ENCODE measurements around the gene ZNF236. TPM values are rescaled to one million over a fixed set of nuclear protein-coding genes. Genes with fewer than 3 reads are reported as not detected.

ZNF236 gene
- total and polyA plus RNA-seq, 2 of the 8 experiments (the other 6 are each of a cell fraction or from before 2014, with no cell fraction given), result 6.7 to 14.5 TPM

DNA sequence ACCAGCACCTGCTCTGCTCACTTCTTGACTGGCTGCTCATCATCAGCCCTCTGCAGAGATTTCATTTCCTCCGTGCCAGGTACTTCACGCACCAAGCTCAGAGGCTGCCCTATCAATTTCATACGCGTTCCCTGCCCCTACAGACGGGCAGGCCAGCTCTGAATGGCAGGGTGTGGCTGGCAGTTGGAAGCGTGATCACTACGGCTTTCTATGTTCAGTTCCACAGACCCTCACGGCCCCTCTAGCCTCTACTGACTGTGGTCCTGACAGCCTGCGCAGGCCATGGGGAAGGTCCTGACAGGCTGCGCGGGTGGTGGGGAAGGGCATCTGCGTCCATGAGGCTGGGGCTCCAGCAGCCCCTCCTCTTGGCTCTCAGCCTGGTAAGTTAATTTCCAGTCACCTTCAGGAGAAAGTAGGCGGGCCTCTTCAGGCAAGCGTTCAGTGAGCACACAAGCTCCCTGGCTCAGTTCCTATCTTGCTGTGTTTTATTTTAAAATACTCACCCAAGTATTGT lies 154.8 kb downstream of the ZNF236 start (continued):
- TF ChIP-seq, protein P1, sequence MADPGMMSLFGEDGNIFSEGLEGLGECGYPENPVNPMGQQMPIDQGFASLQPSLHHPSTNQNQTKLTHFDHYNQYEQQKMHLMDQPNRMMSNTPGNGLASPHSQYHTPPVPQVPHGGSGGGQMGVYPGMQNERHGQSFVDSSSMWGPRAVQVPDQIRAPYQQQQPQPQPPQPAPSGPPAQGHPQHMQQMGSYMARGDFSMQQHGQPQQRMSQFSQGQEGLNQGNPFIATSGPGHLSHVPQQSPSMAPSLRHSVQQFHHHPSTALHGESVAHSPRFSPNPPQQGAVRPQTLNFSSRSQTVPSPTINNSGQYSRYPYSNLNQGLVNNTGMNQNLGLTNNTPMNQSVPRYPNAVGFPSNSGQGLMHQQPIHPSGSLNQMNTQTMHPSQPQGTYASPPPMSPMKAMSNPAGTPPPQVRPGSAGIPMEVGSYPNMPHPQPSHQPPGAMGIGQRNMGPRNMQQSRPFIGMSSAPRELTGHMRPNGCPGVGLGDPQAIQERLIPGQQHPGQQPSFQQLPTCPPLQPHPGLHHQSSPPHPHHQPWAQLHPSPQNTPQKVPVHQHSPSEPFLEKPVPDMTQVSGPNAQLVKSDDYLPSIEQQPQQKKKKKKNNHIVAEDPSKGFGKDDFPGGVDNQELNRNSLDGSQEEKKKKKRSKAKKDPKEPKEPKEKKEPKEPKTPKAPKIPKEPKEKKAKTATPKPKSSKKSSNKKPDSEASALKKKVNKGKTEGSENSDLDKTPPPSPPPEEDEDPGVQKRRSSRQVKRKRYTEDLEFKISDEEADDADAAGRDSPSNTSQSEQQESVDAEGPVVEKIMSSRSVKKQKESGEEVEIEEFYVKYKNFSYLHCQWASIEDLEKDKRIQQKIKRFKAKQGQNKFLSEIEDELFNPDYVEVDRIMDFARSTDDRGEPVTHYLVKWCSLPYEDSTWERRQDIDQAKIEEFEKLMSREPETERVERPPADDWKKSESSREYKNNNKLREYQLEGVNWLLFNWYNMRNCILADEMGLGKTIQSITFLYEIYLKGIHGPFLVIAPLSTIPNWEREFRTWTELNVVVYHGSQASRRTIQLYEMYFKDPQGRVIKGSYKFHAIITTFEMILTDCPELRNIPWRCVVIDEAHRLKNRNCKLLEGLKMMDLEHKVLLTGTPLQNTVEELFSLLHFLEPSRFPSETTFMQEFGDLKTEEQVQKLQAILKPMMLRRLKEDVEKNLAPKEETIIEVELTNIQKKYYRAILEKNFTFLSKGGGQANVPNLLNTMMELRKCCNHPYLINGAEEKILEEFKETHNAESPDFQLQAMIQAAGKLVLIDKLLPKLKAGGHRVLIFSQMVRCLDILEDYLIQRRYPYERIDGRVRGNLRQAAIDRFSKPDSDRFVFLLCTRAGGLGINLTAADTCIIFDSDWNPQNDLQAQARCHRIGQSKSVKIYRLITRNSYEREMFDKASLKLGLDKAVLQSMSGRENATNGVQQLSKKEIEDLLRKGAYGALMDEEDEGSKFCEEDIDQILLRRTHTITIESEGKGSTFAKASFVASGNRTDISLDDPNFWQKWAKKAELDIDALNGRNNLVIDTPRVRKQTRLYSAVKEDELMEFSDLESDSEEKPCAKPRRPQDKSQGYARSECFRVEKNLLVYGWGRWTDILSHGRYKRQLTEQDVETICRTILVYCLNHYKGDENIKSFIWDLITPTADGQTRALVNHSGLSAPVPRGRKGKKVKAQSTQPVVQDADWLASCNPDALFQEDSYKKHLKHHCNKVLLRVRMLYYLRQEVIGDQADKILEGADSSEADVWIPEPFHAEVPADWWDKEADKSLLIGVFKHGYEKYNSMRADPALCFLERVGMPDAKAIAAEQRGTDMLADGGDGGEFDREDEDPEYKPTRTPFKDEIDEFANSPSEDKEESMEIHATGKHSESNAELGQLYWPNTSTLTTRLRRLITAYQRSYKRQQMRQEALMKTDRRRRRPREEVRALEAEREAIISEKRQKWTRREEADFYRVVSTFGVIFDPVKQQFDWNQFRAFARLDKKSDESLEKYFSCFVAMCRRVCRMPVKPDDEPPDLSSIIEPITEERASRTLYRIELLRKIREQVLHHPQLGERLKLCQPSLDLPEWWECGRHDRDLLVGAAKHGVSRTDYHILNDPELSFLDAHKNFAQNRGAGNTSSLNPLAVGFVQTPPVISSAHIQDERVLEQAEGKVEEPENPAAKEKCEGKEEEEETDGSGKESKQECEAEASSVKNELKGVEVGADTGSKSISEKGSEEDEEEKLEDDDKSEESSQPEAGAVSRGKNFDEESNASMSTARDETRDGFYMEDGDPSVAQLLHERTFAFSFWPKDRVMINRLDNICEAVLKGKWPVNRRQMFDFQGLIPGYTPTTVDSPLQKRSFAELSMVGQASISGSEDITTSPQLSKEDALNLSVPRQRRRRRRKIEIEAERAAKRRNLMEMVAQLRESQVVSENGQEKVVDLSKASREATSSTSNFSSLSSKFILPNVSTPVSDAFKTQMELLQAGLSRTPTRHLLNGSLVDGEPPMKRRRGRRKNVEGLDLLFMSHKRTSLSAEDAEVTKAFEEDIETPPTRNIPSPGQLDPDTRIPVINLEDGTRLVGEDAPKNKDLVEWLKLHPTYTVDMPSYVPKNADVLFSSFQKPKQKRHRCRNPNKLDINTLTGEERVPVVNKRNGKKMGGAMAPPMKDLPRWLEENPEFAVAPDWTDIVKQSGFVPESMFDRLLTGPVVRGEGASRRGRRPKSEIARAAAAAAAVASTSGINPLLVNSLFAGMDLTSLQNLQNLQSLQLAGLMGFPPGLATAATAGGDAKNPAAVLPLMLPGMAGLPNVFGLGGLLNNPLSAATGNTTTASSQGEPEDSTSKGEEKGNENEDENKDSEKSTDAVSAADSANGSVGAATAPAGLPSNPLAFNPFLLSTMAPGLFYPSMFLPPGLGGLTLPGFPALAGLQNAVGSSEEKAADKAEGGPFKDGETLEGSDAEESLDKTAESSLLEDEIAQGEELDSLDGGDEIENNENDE (IDR thresholded peaks at IDR 0.05; ENCODE audit: insufficient replicate concordance, low read length), result no peak
- TF ChIP-seq, protein P2, sequence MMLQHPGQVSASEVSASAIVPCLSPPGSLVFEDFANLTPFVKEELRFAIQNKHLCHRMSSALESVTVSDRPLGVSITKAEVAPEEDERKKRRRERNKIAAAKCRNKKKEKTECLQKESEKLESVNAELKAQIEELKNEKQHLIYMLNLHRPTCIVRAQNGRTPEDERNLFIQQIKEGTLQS (IDR thresholded peaks at IDR 0.05; ENCODE audit: insufficient read depth, low read depth, low read length), result no peak
- TF ChIP-seq CHD1 (IDR thresholded peaks at IDR 0.05; ENCODE audit: low read depth, low read length) (no peak), TCF12 (IDR thresholded peaks at IDR 0.05; ENCODE audit: low read depth, low read length) (no peak), SIX5 (IDR thresholded peaks at IDR 0.05; ENCODE audit: low read depth, low read length) (no peak), CHD2 (IDR thresholded peaks at IDR 0.05; ENCODE audit: low read length) (no peak), NANOG (IDR thresholded peaks at IDR 0.05; ENCODE audit: insufficient read depth, low read depth, low read length, poor library complexity, severe bottlenecking) (no peak)
- TF ChIP-seq, protein P3, sequence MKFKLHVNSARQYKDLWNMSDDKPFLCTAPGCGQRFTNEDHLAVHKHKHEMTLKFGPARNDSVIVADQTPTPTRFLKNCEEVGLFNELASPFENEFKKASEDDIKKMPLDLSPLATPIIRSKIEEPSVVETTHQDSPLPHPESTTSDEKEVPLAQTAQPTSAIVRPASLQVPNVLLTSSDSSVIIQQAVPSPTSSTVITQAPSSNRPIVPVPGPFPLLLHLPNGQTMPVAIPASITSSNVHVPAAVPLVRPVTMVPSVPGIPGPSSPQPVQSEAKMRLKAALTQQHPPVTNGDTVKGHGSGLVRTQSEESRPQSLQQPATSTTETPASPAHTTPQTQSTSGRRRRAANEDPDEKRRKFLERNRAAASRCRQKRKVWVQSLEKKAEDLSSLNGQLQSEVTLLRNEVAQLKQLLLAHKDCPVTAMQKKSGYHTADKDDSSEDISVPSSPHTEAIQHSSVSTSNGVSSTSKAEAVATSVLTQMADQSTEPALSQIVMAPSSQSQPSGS (IDR thresholded peaks at IDR 0.05; ENCODE audit: low read length), result no peak

Data from H1 (cell line).